PC-3 (cell line): ENCODE measurements around the gene PGAM2. TPM values are rescaled to one million over a fixed set of nuclear protein-coding genes. Genes with fewer than 3 reads are reported as not detected.

ENCODE experiments used
- ATAC-seq: fragments of 200-7000 bp; cut with Tn5 transposase; 2 replicates; pipeline ENCODE4 v1.9.1; 2020; ENCODE audit warnings: mild to moderate bottlenecking, moderate library complexity
- BruUV-seq: library from RNA; stranded (reverse); fragments of 400-500 nt; replicated peaks from 2 replicates; lab custom pipeline; 2021; lab: Mats Ljungman, UMichigan
- CTCF ChIA-PET: fragments of 300-600 bp; sonication (Branson Sonifier 250); formaldehyde crosslinking; loops from one replicate; lab custom pipeline; 2022; ENCODE audit warnings: antibody characterized with exemption; lab: Charles Lee
- POLR2A ChIA-PET: fragments of 300-600 bp; sonication (Branson Sonifier 250); formaldehyde crosslinking; loops from one replicate; lab custom pipeline; 2022; ENCODE audit warnings: antibody characterized with exemption; ENCODE audit not compliant: unreplicated experiment; lab: Charles Lee
- DNase-seq: peaks from one replicate; pipeline ENCODE4 v3.0.0-alpha.2; 2015
- H2AFZ ChIP-seq: fragments of 300-600 bp; sonication (generic); 2 replicates; pipeline ENCODE4 v1.6.0; 2016; ENCODE audit warnings: antibody characterized with exemption, low read length
- H3F3A ChIP-seq: fragments of 300-600 bp; sonication (generic); one replicate; pipeline ENCODE4 v1.6.0; 2017; ENCODE audit warnings: antibody characterized with exemption, low read length, control low read depth, mild to moderate bottlenecking; ENCODE audit not compliant: unreplicated experiment
- H3K27ac ChIP-seq: fragments of 300-600 bp; sonication (generic); 2 replicates; pipeline ENCODE4 v1.5.1; 2016; ENCODE audit warnings: mild to moderate bottlenecking, low read length
- H3K27me3 ChIP-seq: fragments of 300-600 bp; sonication (generic); 2 replicates; pipeline ENCODE4 v1.6.1; 2016; ENCODE audit warnings: low read length, mixed read lengths
- H3K36me3 ChIP-seq: fragments of 300-600 bp; sonication (generic); 2 replicates; pipeline ENCODE4 v1.6.1; 2016; ENCODE audit warnings: low read depth, mixed run types, low read length, mixed read lengths
- H3K4me1 ChIP-seq: fragments of 300-600 bp; sonication (generic); 2 replicates; pipeline ENCODE4 v1.5.1; 2016; ENCODE audit warnings: low read length; ENCODE audit not compliant: insufficient read depth
- H3K4me2 ChIP-seq: fragments of 300-600 bp; sonication (generic); 2 replicates; pipeline ENCODE4 v1.6.0; 2016; ENCODE audit warnings: low read length
- H3K4me3 ChIP-seq: fragments of 300-600 bp; sonication (generic); 2 replicates; pipeline ENCODE4 v1.5.1; 2016; ENCODE audit warnings: mild to moderate bottlenecking, low read length, mixed read lengths
- H3K79me2 ChIP-seq: fragments of 300-600 bp; sonication (generic); 2 replicates; pipeline ENCODE4 v1.6.1; 2017; ENCODE audit warnings: low read length, mixed read lengths
- H3K9ac ChIP-seq: fragments of 300-600 bp; sonication (generic); 2 replicates; pipeline ENCODE4 v1.6.0; 2016; ENCODE audit warnings: mild to moderate bottlenecking, low read length
- H3K9me2 ChIP-seq: fragments of 300-600 bp; sonication (generic); replicated peaks from 2 replicates; pipeline ENCODE4 v1.6.1; 2016; ENCODE audit warnings: mixed run types, low read length, mixed read lengths
- H3K9me3 ChIP-seq: fragments of 300-600 bp; sonication (generic); 2 replicates; pipeline ENCODE4 v1.6.1; 2016; ENCODE audit warnings: low read length, mixed read lengths
- H4K20me1 ChIP-seq: fragments of 300-600 bp; sonication (generic); 2 replicates; pipeline ENCODE4 v1.6.1; 2016; ENCODE audit warnings: low read length, mixed read lengths
- EZH2 ChIP-seq: fragments of 300-600 bp; sonication (generic); IDR thresholded peaks from one replicate; pipeline ENCODE4 v1.6.1; 2017; ENCODE audit warnings: antibody characterized with exemption, mild to moderate bottlenecking, low read length; ENCODE audit not compliant: unreplicated experiment
- EZH2phosphoT487 ChIP-seq: fragments of 300-600 bp; sonication (generic); IDR thresholded peaks from 2 replicates; pipeline ENCODE4 v1.6.1; 2018; ENCODE audit warnings: mild to moderate bottlenecking, antibody characterized with exemption, low read length, borderline replicate concordance
- intact Hi-C: fragments of 100-400 bp; cut with micrococcal nuclease; formaldehyde crosslinking; loops from 2 replicates; pipeline ENCODE4 v1.9.0; 2023
- total RNA-seq: library from RNA; depleted of rRNA; stranded (reverse); fragments of >200 nt; gene quantifications from 2 replicates; pipeline ENCODE4 v1.2.3, GENCODE V29; 2014
- TF ChIP-seq, protein P1 (sequence below): fragments of 300-600 bp; sonication (generic); conservative IDR thresholded peaks from 2 replicates; pipeline ENCODE4 v1.5.1; 2017; ENCODE audit warnings: antibody characterized with exemption, low read depth, mild to moderate bottlenecking, low read length

PGAM2 gene
- total RNA-seq, 1 experiment from 2014 or later, result 0.95 TPM

DNA sequence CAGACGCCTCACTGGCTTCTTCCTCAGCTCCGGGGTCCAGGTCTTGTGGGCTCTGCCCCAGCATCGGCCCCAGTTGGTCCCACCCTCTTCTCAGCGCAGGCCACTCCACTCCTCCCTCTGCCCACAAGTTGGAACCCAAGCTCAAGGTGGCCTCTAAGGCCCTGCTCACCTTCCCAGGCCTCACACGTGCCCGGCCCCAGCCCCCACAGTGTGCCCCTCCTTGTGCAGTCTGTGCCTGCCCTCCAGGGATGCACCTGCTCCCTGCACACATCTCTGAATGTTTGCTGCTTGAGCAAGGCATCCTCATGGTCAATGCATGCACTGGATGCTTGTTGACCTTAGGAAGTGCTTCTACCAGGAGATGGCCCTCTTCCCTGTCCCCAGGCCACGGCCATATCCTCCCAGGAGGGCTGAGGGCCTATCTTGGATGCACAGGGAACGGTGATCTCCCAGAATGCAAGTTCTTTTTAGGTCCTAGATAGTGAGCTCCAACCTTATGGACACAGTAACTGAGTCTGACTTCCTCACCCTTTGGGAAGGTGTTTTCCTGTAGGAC is 31.0 kb upstream of the PGAM2 start:
- H2AFZ ChIP-seq, result no peak overlapping the region
- H3F3A ChIP-seq, result no peaks in the 10 kb centered on the region
- CTCF ChIA-PET, result interaction anchor here (0.5 kb wide), 1 partner anchor 28 kb away, joined by 6 read pairs; no protein-coding TSS in a partner anchor
- no peaks in the 10 kb centered on the region for H4K20me1 ChIP-seq
- no peaks in the 10 kb centered on the region for H3K4me1 ChIP-seq
- H3K4me3 ChIP-seq, result no peak overlapping the region
- intact Hi-C loops, result no loop called here
- ATAC-seq (no peak), DNase-seq (no peak)
- no peaks in the 10 kb centered on the region for H3K79me2 ChIP-seq
- H3K27ac ChIP-seq, result no peak overlapping the region
- no peaks in the 10 kb centered on the region for H3K36me3 ChIP-seq
- no peak overlapping the region for H3K4me2 ChIP-seq
- H3K9me2 ChIP-seq, result no peaks in the 10 kb centered on the region
- H3K9ac ChIP-seq, result no peak overlapping the region
- no TSS peak for BruUV-seq
- H3K9me3 ChIP-seq, result no peaks in the 10 kb centered on the region
- TF ChIP-seq EZH2, result no peak
- TF ChIP-seq EZH2phosphoT487, result no peak
- TF ChIP-seq, protein P1, sequence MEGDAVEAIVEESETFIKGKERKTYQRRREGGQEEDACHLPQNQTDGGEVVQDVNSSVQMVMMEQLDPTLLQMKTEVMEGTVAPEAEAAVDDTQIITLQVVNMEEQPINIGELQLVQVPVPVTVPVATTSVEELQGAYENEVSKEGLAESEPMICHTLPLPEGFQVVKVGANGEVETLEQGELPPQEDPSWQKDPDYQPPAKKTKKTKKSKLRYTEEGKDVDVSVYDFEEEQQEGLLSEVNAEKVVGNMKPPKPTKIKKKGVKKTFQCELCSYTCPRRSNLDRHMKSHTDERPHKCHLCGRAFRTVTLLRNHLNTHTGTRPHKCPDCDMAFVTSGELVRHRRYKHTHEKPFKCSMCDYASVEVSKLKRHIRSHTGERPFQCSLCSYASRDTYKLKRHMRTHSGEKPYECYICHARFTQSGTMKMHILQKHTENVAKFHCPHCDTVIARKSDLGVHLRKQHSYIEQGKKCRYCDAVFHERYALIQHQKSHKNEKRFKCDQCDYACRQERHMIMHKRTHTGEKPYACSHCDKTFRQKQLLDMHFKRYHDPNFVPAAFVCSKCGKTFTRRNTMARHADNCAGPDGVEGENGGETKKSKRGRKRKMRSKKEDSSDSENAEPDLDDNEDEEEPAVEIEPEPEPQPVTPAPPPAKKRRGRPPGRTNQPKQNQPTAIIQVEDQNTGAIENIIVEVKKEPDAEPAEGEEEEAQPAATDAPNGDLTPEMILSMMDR, result no peak
- no peaks in the 10 kb centered on the region for H3K27me3 ChIP-seq
- POLR2A ChIA-PET, result no interaction called here

DNA sequence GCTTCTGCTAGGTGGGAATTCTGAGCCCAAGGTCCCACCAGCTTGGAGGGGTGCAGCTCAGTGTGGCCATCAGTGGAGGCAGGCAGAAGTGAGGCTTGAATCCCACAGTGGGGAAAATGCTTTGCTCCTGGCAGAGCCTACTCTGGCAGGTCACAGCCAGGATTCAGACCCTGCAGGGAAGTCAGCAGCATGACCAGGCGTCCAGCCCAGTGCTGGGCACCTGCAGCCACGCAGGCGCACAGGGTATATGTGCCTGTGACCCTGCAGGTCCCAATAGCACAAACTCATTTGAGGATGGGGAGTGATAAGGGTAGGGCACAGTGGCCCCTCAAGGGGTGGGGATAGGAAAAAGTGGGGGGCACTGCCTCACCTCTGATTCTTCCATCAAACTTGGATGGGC is 30.4 kb upstream of the PGAM2 start:
- Histone ChIP-seq H4K20me1 (no peaks in the 10 kb centered on the region), H3K4me1 (no peaks in the 10 kb centered on the region), H3K9ac (no peak overlapping the region), H3K9me3 (no peaks in the 10 kb centered on the region), H3F3A (no peaks in the 10 kb centered on the region), H3K79me2 (no peaks in the 10 kb centered on the region), H3K36me3 (no peaks in the 10 kb centered on the region), H3K4me3 (no peak overlapping the region), H3K27ac (no peak overlapping the region), H3K27me3 (no peaks in the 10 kb centered on the region), H3K4me2 (no peak overlapping the region), H2AFZ (no peak overlapping the region), H3K9me2 (no peaks in the 10 kb centered on the region)
- intact Hi-C loops, result no loop called here
- BruUV-seq, result no TSS peak
- TF ChIP-seq EZH2 (no peak), EZH2phosphoT487 (no peak)
- TF ChIP-seq, protein P1, result no peak
- POLR2A ChIA-PET, result no interaction called here
- DNase-seq (no peak), ATAC-seq (no peak)
- CTCF ChIA-PET, result interaction anchor here (0.5 kb wide), 1 partner anchor 29 kb away, joined by 6 read pairs; no protein-coding TSS in a partner anchor

DNA sequence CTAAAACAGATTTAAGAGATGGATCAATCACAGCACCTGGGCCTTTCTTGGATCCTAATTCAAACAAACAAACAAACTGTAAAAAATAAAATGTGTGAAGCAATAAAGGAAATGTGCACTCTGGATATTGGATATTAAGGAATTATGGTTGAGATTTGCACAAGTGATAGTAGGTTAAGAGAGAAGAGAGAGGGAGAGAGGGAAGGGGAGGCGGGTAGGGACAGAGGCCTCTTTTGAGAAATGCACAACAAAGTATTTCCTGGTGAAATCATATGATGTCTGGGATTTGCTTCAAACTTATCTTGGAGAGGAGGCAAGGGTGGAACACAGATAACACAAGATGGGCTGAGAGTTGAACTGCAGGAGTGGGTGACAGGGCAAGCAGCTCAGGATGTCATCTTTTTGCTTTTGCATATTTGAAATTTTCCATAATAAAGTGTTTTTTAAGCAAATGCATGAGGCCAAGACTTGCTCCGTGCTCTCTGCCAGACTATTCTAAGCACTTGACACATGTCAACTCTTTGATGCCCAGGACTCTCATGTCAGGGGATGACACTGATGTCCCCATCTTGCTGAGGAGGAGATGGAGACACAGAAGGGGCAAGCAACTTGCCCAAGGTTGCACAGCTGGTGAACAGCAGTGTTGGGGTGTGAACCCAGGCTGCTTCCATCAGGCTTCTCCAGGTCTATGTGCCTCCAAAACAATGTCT is 29.7 kb upstream of the PGAM2 start:
- TF ChIP-seq, protein P1, result no peak
- TF ChIP-seq EZH2phosphoT487, result no peak
- no peak for TF ChIP-seq EZH2
- H3K27me3 ChIP-seq, result no peaks in the 10 kb centered on the region
- H3K4me3 ChIP-seq, result no peak overlapping the region
- H3K9ac ChIP-seq, result no peak overlapping the region
- no peaks in the 10 kb centered on the region for H3K9me2 ChIP-seq
- no peak for DNase-seq
- CTCF ChIA-PET, result no interaction called here
- H3F3A ChIP-seq, result no peaks in the 10 kb centered on the region
- no peak overlapping the region for H3K4me2 ChIP-seq
- no TSS peak for BruUV-seq
- no peaks in the 10 kb centered on the region for H3K79me2 ChIP-seq
- POLR2A ChIA-PET, result no interaction called here
- no peaks in the 10 kb centered on the region for H3K36me3 ChIP-seq
- intact Hi-C loops, result no loop called here
- no peaks in the 10 kb centered on the region for H3K9me3 ChIP-seq
- no peaks in the 10 kb centered on the region for H3K4me1 ChIP-seq
- no peak overlapping the region for H2AFZ ChIP-seq
- ATAC-seq, result no peak
- no peak overlapping the region for H3K27ac ChIP-seq
- H4K20me1 ChIP-seq, result no peaks in the 10 kb centered on the region
